ENCODE data around the gene TMEM25. TPM values are rescaled to one million over a fixed set of nuclear protein-coding genes. Genes with fewer than 3 reads are reported as not detected.

The TMEM25 gene
- total RNA-seq, 2 donors from 2014 or later: 22.4 to 30.6 TPM

GRCh38 chr11:118532091-118532490, 1.1 kb downstream of the TMEM25 start:
- H3K4me3 ChIP-seq (ENCODE audit: low read length): peak overlapping the region; percentile 80
- H3K9me3 Mint-ChIP-seq: no peaks in the 10 kb centered on the region

DNA sequence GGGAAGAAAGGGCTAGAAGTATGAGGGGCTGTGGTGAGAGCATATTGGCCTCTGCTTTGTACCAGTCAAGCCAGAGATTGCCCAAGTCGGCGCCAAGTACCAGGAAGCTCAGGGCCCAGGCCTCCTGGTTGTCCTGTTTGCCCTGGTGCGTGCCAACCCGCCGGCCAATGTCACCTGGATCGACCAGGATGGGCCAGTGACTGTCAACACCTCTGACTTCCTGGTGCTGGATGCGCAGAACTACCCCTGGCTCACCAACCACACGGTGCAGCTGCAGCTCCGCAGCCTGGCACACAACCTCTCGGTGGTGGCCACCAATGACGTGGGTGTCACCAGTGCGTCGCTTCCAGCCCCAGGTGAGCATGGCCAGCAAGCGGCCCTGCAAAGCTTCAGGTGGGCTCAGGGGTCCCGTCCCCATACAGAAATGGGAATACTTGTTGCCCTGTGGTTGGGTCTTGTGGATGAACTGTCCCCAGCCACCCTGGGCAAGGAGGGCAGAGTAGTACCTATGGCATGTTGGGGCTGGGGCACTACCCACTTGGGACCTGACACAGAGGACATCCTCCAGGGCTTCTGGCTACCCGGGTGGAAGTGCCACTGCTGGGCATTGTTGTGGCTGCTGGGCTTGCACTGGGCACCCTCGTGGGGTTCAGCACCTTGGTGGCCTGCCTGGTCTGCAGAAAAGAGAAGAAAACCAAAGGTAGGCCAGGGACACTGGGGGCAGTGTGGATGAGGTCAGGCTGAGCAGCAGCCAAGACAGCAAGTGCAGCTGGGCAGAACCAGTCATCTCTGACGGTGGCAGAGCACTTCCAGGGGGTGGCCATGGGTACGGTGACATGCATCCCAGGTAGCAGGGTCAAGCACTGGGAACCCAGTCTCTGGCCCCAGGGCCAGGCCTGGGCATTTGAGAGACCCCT, 2.1 kb downstream of the TMEM25 start:
- H3K27ac Mint-ChIP-seq: no peak overlapping the region
- Histone ChIP-seq H3K9ac (ENCODE audit: extremely low read depth, low read length, poor library complexity, severe bottlenecking) (no peak overlapping the region), H3K36me3 (ENCODE audit: control insufficient read depth, insufficient read depth, low read length) (no peaks in the 10 kb centered on the region), H3K4me3 (ENCODE audit: low read length) (no peak overlapping the region), H3K27ac (ENCODE audit: low read depth, low read length) (no peak overlapping the region), H3K27me3 (ENCODE audit: control insufficient read depth, insufficient read depth, low read length, poor library complexity, severe bottlenecking) (no peaks in the 10 kb centered on the region), H3K4me1 (ENCODE audit: control insufficient read depth, insufficient read depth, low read length) (peaks cover 7% of the 10 kb centered on the region), H3K9me3 (ENCODE audit: control insufficient read depth, low read length) (no peaks in the 10 kb centered on the region)
- DNase-seq: no peak
- TF ChIP-seq, protein P1, sequence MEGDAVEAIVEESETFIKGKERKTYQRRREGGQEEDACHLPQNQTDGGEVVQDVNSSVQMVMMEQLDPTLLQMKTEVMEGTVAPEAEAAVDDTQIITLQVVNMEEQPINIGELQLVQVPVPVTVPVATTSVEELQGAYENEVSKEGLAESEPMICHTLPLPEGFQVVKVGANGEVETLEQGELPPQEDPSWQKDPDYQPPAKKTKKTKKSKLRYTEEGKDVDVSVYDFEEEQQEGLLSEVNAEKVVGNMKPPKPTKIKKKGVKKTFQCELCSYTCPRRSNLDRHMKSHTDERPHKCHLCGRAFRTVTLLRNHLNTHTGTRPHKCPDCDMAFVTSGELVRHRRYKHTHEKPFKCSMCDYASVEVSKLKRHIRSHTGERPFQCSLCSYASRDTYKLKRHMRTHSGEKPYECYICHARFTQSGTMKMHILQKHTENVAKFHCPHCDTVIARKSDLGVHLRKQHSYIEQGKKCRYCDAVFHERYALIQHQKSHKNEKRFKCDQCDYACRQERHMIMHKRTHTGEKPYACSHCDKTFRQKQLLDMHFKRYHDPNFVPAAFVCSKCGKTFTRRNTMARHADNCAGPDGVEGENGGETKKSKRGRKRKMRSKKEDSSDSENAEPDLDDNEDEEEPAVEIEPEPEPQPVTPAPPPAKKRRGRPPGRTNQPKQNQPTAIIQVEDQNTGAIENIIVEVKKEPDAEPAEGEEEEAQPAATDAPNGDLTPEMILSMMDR (conservative IDR thresholded peaks at IDR 0.05): no peak
- 92 to 95% methylated on average over 8 to 19 of the region's 19 CpGs for WGBS, 2 experiments (ENCODE audit: insufficient coverage in 1 of 2, insufficient read length in 1 of 2)
- no peaks in the 10 kb centered on the region for H3K27me3 Mint-ChIP-seq (ENCODE audit: insufficient read depth)
- peaks cover 10% of the 10 kb centered on the region for H3K36me3 Mint-ChIP-seq (ENCODE audit: low read depth)
- peaks cover 27% of the 10 kb centered on the region for H3K4me1 Mint-ChIP-seq
- H3K9me3 Mint-ChIP-seq: no peaks in the 10 kb centered on the region
- peak overlapping the region; percentile 85 for H3K4me3 Mint-ChIP-seq

More at GRCh38 chr11:118532091-118532490, 1.1 kb downstream of the TMEM25 start:
- Histone ChIP-seq H3K36me3 (ENCODE audit: control insufficient read depth, insufficient read depth, low read length) (no peaks in the 10 kb centered on the region), H3K9me3 (ENCODE audit: control insufficient read depth, low read length) (no peaks in the 10 kb centered on the region), H3K27me3 (ENCODE audit: control insufficient read depth, insufficient read depth, low read length, poor library complexity, severe bottlenecking) (no peaks in the 10 kb centered on the region), H3K27ac (ENCODE audit: low read depth, low read length) (no peak overlapping the region), H3K9ac (ENCODE audit: extremely low read depth, low read length, poor library complexity, severe bottlenecking) (peak overlapping the region; percentile 48), H3K4me1 (ENCODE audit: control insufficient read depth, insufficient read depth, low read length) (peaks cover 7% of the 10 kb centered on the region)
- 88 to 95% methylated on average over 9 to 10 of the region's 10 CpGs for WGBS, 2 experiments (ENCODE audit: insufficient coverage in 1 of 2, insufficient read length in 1 of 2)
- TF ChIP-seq, protein P1 (conservative IDR thresholded peaks at IDR 0.05): no peak
- Mint-ChIP-seq H3K27me3 (ENCODE audit: insufficient read depth) (no peaks in the 10 kb centered on the region), H3K4me3 (peak overlapping the region; percentile 85), H3K36me3 (ENCODE audit: low read depth) (peaks cover 6% of the 10 kb centered on the region), H3K27ac (no peak overlapping the region), H3K4me1 (peaks cover 31% of the 10 kb centered on the region)
- DNase-seq: no peak

DNA sequence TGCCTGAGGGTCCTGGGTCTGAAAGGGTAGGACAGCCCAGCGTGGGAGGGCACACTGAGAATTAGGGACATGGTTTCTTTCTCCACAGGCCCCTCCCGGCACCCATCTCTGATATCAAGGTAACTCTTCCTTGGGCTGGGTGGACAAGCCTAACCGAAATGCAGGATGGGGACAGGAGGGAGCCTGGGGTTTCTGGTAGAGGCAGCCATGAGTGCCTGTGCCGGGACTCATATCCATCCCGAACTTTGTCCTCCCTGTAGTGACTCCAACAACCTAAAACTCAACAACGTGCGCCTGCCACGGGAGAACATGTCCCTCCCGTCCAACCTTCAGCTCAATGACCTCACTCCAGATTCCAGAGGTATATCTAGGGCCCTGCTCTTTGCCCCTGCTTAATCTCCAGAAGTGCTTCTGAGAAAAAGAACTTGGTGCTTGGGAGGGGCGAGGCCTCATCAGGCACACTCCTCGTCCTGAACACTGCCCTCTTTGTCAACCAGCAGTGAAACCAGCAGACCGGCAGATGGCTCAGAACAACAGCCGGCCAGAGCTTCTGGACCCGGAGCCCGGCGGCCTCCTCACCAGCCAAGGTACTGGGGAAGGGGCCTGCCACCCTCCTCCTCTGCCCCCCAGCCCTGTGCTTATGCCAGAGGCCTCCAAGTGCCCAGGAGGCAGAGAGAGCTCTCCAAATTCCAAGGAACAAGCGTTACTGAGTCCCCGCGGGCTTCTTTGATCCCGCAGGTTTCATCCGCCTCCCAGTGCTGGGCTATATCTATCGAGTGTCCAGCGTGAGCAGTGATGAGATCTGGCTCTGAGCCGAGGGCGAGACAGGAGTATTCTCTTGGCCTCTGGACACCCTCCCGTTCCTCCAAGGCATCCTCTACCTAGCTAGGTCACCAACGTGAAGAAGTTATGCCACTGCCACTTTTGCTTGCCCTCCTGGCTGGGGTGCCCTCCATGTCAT, 3.1 kb downstream of the TMEM25 start:
- no peaks in the 10 kb centered on the region for H3K27me3 ChIP-seq (ENCODE audit: control insufficient read depth, insufficient read depth, low read length, poor library complexity, severe bottlenecking)
- H3K9me3 ChIP-seq (ENCODE audit: control insufficient read depth, low read length): no peaks in the 10 kb centered on the region
- no peak overlapping the region for H3K27ac Mint-ChIP-seq
- TF ChIP-seq, protein P1 (conservative IDR thresholded peaks at IDR 0.05): no peak
- DNase-seq: no peak
- no peak overlapping the region for H3K27ac ChIP-seq (ENCODE audit: low read depth, low read length)
- no peak overlapping the region for H3K4me3 ChIP-seq (ENCODE audit: low read length)
- peaks cover 24% of the 10 kb centered on the region for H3K4me1 Mint-ChIP-seq
- H3K27me3 Mint-ChIP-seq (ENCODE audit: insufficient read depth): no peaks in the 10 kb centered on the region
- H3K9ac ChIP-seq (ENCODE audit: extremely low read depth, low read length, poor library complexity, severe bottlenecking): no peak overlapping the region
- no peaks in the 10 kb centered on the region for H3K9me3 Mint-ChIP-seq
- no peak overlapping the region for H3K4me3 Mint-ChIP-seq
- H3K36me3 ChIP-seq (ENCODE audit: control insufficient read depth, insufficient read depth, low read length): no peaks in the 10 kb centered on the region
- H3K4me1 ChIP-seq (ENCODE audit: control insufficient read depth, insufficient read depth, low read length): peaks cover 7% of the 10 kb centered on the region
- 83 to 86% methylated on average over 20 to 27 of the region's 27 CpGs for WGBS, 2 experiments (ENCODE audit: insufficient coverage in 1 of 2, insufficient read length in 1 of 2)
- peaks cover 15% of the 10 kb centered on the region for H3K36me3 Mint-ChIP-seq (ENCODE audit: low read depth)

All from endodermal cell (in vitro differentiated cells).